ENCODE data around the gene FUT8. TPM values are rescaled to one million over a fixed set of nuclear protein-coding genes. Genes with fewer than 3 reads are reported as not detected.
A peak's percentile ranks its signal among the peaks of the same experiment; 100 is the strongest.

FUT8 gene
- total and polyA plus RNA-seq, 2 of the 8 experiments (the other 6 are each of a cell fraction or from before 2014, with no cell fraction given): 10.5 to 25.1 TPM

GRCh38 chr14:65470404-65470880 is 57.9 kb downstream of the FUT8 start:
- H2BK15ac ChIP-seq (ENCODE audit: low read length): no peak overlapping the region; the same call in 1 of the 2 replicates
- peak overlapping the region; percentile 23 for H3K4ac ChIP-seq (replicated peaks; ENCODE audit: insufficient read length, low read depth, low read length)
- H3K23me2 ChIP-seq (ENCODE audit: low read depth, low read length): no peaks in the 10 kb centered on the region
- no peaks in the 10 kb centered on the region for H3K27me3 ChIP-seq (replicated peaks in 1 of 4; ENCODE audit: control insufficient read depth in 3 of 4, extremely low read depth in 1 of 4, insufficient read depth in 3 of 4, low read length in 3 of 4)
- peak overlapping the region; percentile 56; the same call in 1 of the 2 replicates for H2BK20ac ChIP-seq (ENCODE audit: low read length)
- ChIA-PET POLR2A (ENCODE audit: partially characterized antibody) (interaction anchor here (1.2 kb wide), 1 partner anchor 10 kb away, joined by 3 read pairs; no protein-coding TSS in a partner anchor), CTCF (ENCODE audit: partially characterized antibody) (no interaction called here)
- H3K9ac ChIP-seq (replicated peaks in 1 of 4; ENCODE audit: extremely low read depth in 1 of 4, low read depth in 3 of 4, low read length in 3 of 4): no peak overlapping the region
- no peak overlapping the region for H2AFZ ChIP-seq (ENCODE audit: low read length)
- no peaks in the 10 kb centered on the region for H3K79me1 ChIP-seq (ENCODE audit: low read depth, low read length)
- 96% methylated on average over 12 of the region's 13 CpGs; no CpG with 5 or more reads in 1 of the 2 experiments for WGBS, 2 experiments (ENCODE audit: extremely low coverage in 1 of 2, insufficient coverage in 1 of 2, insufficient read length in 1 of 2, insufficient replicate concordance in 2 of 2, low coverage in 1 of 2, low lambda C conversion rate in 2 of 2, missing lambda C conversion rate in 1 of 2)
- H3K56ac ChIP-seq (replicated peaks; ENCODE audit: insufficient read length, low read depth, low read length): no peak overlapping the region
- no peak for TF ChIP-seq GTF2F1 (IDR thresholded peaks at IDR 0.05; ENCODE audit: borderline replicate concordance, low read depth, low read length)
- TF ChIP-seq CHD2 (IDR thresholded peaks at IDR 0.05; ENCODE audit: low read length): no peak
- H3K4me2 ChIP-seq (ENCODE audit: insufficient read depth in 1 of 2, low read depth in 2 of 2, low read length in 2 of 2): no peak overlapping the region
- DNase-seq (ENCODE audit: low read depth in 1 of 2, low spot score in 2 of 2): no peak
- peaks cover 4 to 18% (median 8%) of the 10 kb centered on the region in 4 experiments; a peak in 5 of 7 replicates for H3K4me1 ChIP-seq (replicated peaks in 1 of 4; ENCODE audit: control insufficient read depth in 3 of 4, insufficient read depth in 4 of 4, low read length in 3 of 4)
- H4K5ac ChIP-seq (ENCODE audit: insufficient read length, low read depth, low read length): no peak overlapping the region
- H3K27ac ChIP-seq (ENCODE audit: low read depth, low read length): 0 out of 2 replicates have a peak overlapping the region, but pooled peaks have one; percentile 15
- H3K18ac ChIP-seq (ENCODE audit: extremely low read depth, low read length): peak overlapping the region; percentile 60
- H3K9me3 ChIP-seq (ENCODE audit: insufficient read depth in 2 of 2, low read depth in 1 of 2, low read length in 1 of 2): no peaks in the 10 kb centered on the region
- H2BK5ac ChIP-seq (ENCODE audit: low read depth, low read length): peak overlapping the region; percentile 66
- H4K91ac ChIP-seq (replicated peaks; ENCODE audit: insufficient read length, low read length): peak overlapping the region; percentile 73
- H2AK5ac ChIP-seq (ENCODE audit: low read depth, low read length): no peak overlapping the region; the same call in 1 of the 2 replicates
- peak overlapping the region; percentile 43; the same call in 1 of the 2 replicates for H4K8ac ChIP-seq (ENCODE audit: extremely low read depth, insufficient read depth, low read length)
- no peak overlapping the region for H3K14ac ChIP-seq (ENCODE audit: insufficient read length)
- no peak overlapping the region for H3K23ac ChIP-seq (ENCODE audit: insufficient read length)
- FAIRE-seq: no peak
- H3K4me3 ChIP-seq (ENCODE audit: extremely low read depth in 1 of 4, insufficient read depth in 2 of 4, low read depth in 3 of 4, low read length in 4 of 4): no peak overlapping the region
- no peak overlapping the region for H2BK120ac ChIP-seq (replicated peaks; ENCODE audit: low read depth, low read length)
- no peaks in the 10 kb centered on the region for H3K36me3 ChIP-seq (ENCODE audit: control insufficient read depth in 2 of 4, insufficient read depth in 4 of 4, low read length in 3 of 4)
- no peaks in the 10 kb centered on the region; a peak in 1 of 4 replicates for H3K79me2 ChIP-seq (ENCODE audit: control insufficient read depth in 1 of 2, insufficient read depth in 2 of 2, low read length in 2 of 2)
- peaks cover 0 to 3% of the 10 kb centered on the region in 2 experiments for H4K20me1 ChIP-seq (replicated peaks in 1 of 2; ENCODE audit: control insufficient read depth in 1 of 2, insufficient read depth in 2 of 2, low read length in 2 of 2)
- H2BK12ac ChIP-seq (ENCODE audit: low read depth, low read length): peak overlapping the region; percentile 80; the same call in 1 of the 2 replicates

All from H1 (cell line).